Hepatocyte (in vitro differentiated cells): ENCODE data around the gene ERGIC1. TPM values are rescaled to one million over a fixed set of nuclear protein-coding genes. Genes with fewer than 3 reads are reported as not detected.

Source experiments
- DNase-seq: peaks from one replicate; pipeline ENCODE4 v3.0.0-alpha.2; 2016; ENCODE audit warnings: low spot score
- H2AFZ ChIP-seq: fragments of 200-600 bp; sonication (generic); 2 replicates; pipeline ENCODE4 v1.6.0; 2016; ENCODE audit warnings: antibody characterized with exemption, mild to moderate bottlenecking
- H3K27ac ChIP-seq: fragments of 200-600 bp; sonication (generic); 2 replicates; pipeline ENCODE4 v1.5.1; 2016; ENCODE audit warnings: mild to moderate bottlenecking
- H3K27me3 ChIP-seq: fragments of 200-600 bp; sonication (generic); 2 replicates; pipeline ENCODE4 v1.6.1; 2016
- H3K36me3 ChIP-seq: fragments of 200-600 bp; sonication (generic); replicated peaks from 2 replicates; pipeline ENCODE4 v1.5.1; 2016; ENCODE audit warnings: low read depth; ENCODE audit not compliant: insufficient read depth
- H3K4me1 ChIP-seq: fragments of 200-600 bp; sonication (generic); 2 replicates; pipeline ENCODE4 v1.5.1; 2016; ENCODE audit warnings: mild to moderate bottlenecking, moderate library complexity; ENCODE audit not compliant: insufficient read depth
- H3K4me2 ChIP-seq: fragments of 200-600 bp; sonication (generic); 2 replicates; pipeline ENCODE4 v1.6.0; 2016
- H3K4me3 ChIP-seq: fragments of 200-600 bp; sonication (generic); 2 replicates; pipeline ENCODE4 v1.5.1; 2016; ENCODE audit warnings: mild to moderate bottlenecking
- H3K79me2 ChIP-seq: fragments of 200-600 bp; sonication (generic); 2 replicates; pipeline ENCODE4 v1.6.0; 2017; ENCODE audit warnings: mild to moderate bottlenecking
- H3K9me2 ChIP-seq: fragments of 200-600 bp; sonication (generic); replicated peaks from 2 replicates; pipeline ENCODE4 v1.6.0; 2017; ENCODE audit warnings: mild to moderate bottlenecking; ENCODE audit not compliant: insufficient read depth
- H3K9me3 ChIP-seq: fragments of 200-600 bp; sonication (generic); 2 replicates; pipeline ENCODE4 v1.5.1; 2016; ENCODE audit warnings: low read depth, mild to moderate bottlenecking
- H4K20me1 ChIP-seq: fragments of 200-600 bp; sonication (generic); 2 replicates; pipeline ENCODE4 v1.6.0; 2016; ENCODE audit warnings: mild to moderate bottlenecking; ENCODE audit not compliant: insufficient read depth, poor library complexity, severe bottlenecking
- CTCF ChIP-seq: fragments of 200-600 bp; sonication (generic); IDR thresholded peaks from 2 replicates; pipeline ENCODE4 v1.5.1; 2016; ENCODE audit warnings: antibody characterized with exemption, mild to moderate bottlenecking; ENCODE audit not compliant: poor library complexity
- EZH2 ChIP-seq: fragments of 200-600 bp; sonication (generic); IDR thresholded peaks from 2 replicates; pipeline ENCODE4 v1.6.1; 2016; ENCODE audit warnings: antibody characterized with exemption, mild to moderate bottlenecking, borderline replicate concordance
- EZH2phosphoT487 ChIP-seq: fragments of 200-600 bp; sonication (generic); IDR thresholded peaks from one replicate; pipeline ENCODE4 v1.6.1; 2018; ENCODE audit warnings: antibody characterized with exemption, mild to moderate bottlenecking, low read depth, moderate library complexity; ENCODE audit not compliant: unreplicated experiment, severe bottlenecking
- whole genome bisulfite sequencing: methylation state at CpG from one replicate; pipeline ENCODE4 v1.1.6; 2016; ENCODE audit warnings: low lambda C conversion rate; ENCODE audit errors: missing lambda C conversion rate; 5-methylcytosine and 5-hydroxymethylcytosine counted together
- polyA plus RNA-seq: library from polyadenylated mRNA; unstranded; fragments of >200 nt; fragmentation: Nextera tagmentation; extraction: Ambion mirVana; gene quantifications from 2 replicates; pipeline ENCODE4 v1.2.1, GENCODE V29; 2016
- total RNA-seq: library from RNA; depleted of rRNA; stranded (reverse); fragments of >200 nt; gene quantifications from 2 replicates; pipeline ENCODE4 v1.2.3, GENCODE V29; 2014

The ERGIC1 gene
- total and polyA plus RNA-seq, 2 experiments from 2014 or later: 39.1 to 107 TPM

- H3K9me2 ChIP-seq: no peaks in the 10 kb centered on the region
- peaks cover 5% of the 10 kb centered on the region for H3K4me1 ChIP-seq
- no peak overlapping the region for H2AFZ ChIP-seq
- H3K9me3 ChIP-seq: no peaks in the 10 kb centered on the region
- DNase-seq: no peak
- no peaks in the 10 kb centered on the region for H3K27me3 ChIP-seq
- WGBS: 89% methylated on average over 3 of the region's 3 CpGs
- no peaks in the 10 kb centered on the region for H4K20me1 ChIP-seq
- no peak overlapping the region for H3K27ac ChIP-seq
- H3K36me3 ChIP-seq: no peaks in the 10 kb centered on the region
- peaks cover 18% of the 10 kb centered on the region for H3K79me2 ChIP-seq
- TF ChIP-seq EZH2: no peak
- no peak for TF ChIP-seq EZH2phosphoT487
- no peak overlapping the region for H3K4me2 ChIP-seq
- H3K4me3 ChIP-seq: no peak overlapping the region
These were observed 122.2 kb downstream of the ERGIC1 start for GRCh38 chr5:172956228-172956627.

- H4K20me1 ChIP-seq: no peaks in the 10 kb centered on the region
- peaks cover 5% of the 10 kb centered on the region for H3K4me1 ChIP-seq
- 86% methylated on average over 4 of the region's 4 CpGs for WGBS
- DNase-seq: no peak
- no peaks in the 10 kb centered on the region for H3K9me3 ChIP-seq
- H3K27me3 ChIP-seq: no peaks in the 10 kb centered on the region
- H3K9me2 ChIP-seq: no peaks in the 10 kb centered on the region
- no peak overlapping the region for H3K4me2 ChIP-seq
- TF ChIP-seq CTCF: no peak
- no peak for TF ChIP-seq EZH2phosphoT487
- TF ChIP-seq EZH2: no peak
- H2AFZ ChIP-seq: no peak overlapping the region
- no peak overlapping the region for H3K27ac ChIP-seq
- no peaks in the 10 kb centered on the region for H3K36me3 ChIP-seq
- peaks cover 18% of the 10 kb centered on the region for H3K79me2 ChIP-seq
- no peak overlapping the region for H3K4me3 ChIP-seq
These were observed 122.9 kb downstream of the ERGIC1 start for GRCh38 chr5:172956936-172957335.

- TF ChIP-seq EZH2phosphoT487 (no peak), EZH2 (no peak), CTCF (no peak)
- Histone ChIP-seq H3K4me1 (peaks cover 5% of the 10 kb centered on the region), H3K79me2 (peaks cover 18% of the 10 kb centered on the region), H3K9me2 (no peaks in the 10 kb centered on the region), H3K36me3 (no peaks in the 10 kb centered on the region), H4K20me1 (no peaks in the 10 kb centered on the region), H3K4me3 (no peak overlapping the region), H2AFZ (no peak overlapping the region), H3K27me3 (no peaks in the 10 kb centered on the region), H3K9me3 (no peaks in the 10 kb centered on the region), H3K27ac (no peak overlapping the region), H3K4me2 (no peak overlapping the region)
- no peak for DNase-seq
- WGBS: 76% methylated on average over 5 of the region's 5 CpGs
These were observed 123.4 kb downstream of the ERGIC1 start for GRCh38 chr5:172957458-172957857.

- WGBS: 10% methylated on average over 32 of the region's 54 CpGs
- Histone ChIP-seq H3K27me3 (no peaks in the 10 kb centered on the region), H3K79me2 (peaks cover 18% of the 10 kb centered on the region), H3K9me2 (no peaks in the 10 kb centered on the region), H3K27ac (peak overlapping the region; percentile 87), H2AFZ (peak overlapping the region; percentile 97), H3K4me3 (peak overlapping the region; percentile 50), H3K4me2 (peak overlapping the region; percentile 87), H4K20me1 (no peaks in the 10 kb centered on the region), H3K9me3 (no peaks in the 10 kb centered on the region), H3K36me3 (no peaks in the 10 kb centered on the region), H3K4me1 (peaks cover 5% of the 10 kb centered on the region)
- TF ChIP-seq EZH2phosphoT487: no peak
- no peak for TF ChIP-seq EZH2
- no peak for TF ChIP-seq CTCF
- DNase-seq: peak; percentile 90
These were observed 124.4 kb downstream of the ERGIC1 start for GRCh38 chr5:172958331-172959046.
